HEK293 (cell line): ENCODE data around the gene PDP2.

Experiments used
- CTCF ChIP-seq: fragments of 450-650 bp; formaldehyde crosslinking; IDR thresholded peaks from 2 replicates; pipeline ENCODE4 v1.5.1; 2016; ENCODE audit warnings: missing biosample characterization, missing genetic modification characterization
- KLF10 ChIP-seq: fragments of 450-650 bp; IDR thresholded peaks from 2 replicates; pipeline ENCODE4 v1.5.1; 2018; ENCODE audit warnings: missing biosample characterization, mild to moderate bottlenecking, missing genetic modification characterization
- MYNN ChIP-seq: fragments of 450-650 bp; formaldehyde crosslinking; IDR thresholded peaks from 2 replicates; pipeline ENCODE4 v1.5.1; 2016; ENCODE audit warnings: missing biosample characterization, missing genetic modification characterization, borderline replicate concordance
- RBAK ChIP-seq: fragments of 450-650 bp; formaldehyde crosslinking; IDR thresholded peaks from 2 replicates; pipeline ENCODE4 v1.5.1; 2016; ENCODE audit warnings: missing biosample characterization, missing genetic modification characterization
- ZBTB1 ChIP-seq: fragments of 450-650 bp; formaldehyde crosslinking; IDR thresholded peaks from 2 replicates; pipeline ENCODE4 v1.5.1; 2016; ENCODE audit warnings: missing biosample characterization, missing genetic modification characterization
- TF ChIP-seq, protein P1 (sequence below): fragments of 450-650 bp; formaldehyde crosslinking; IDR thresholded peaks from 2 replicates; pipeline ENCODE4 v1.5.1; 2016; ENCODE audit warnings: missing biosample characterization, missing genetic modification characterization

GRCh38 chr16:66915041-66915440 is 34.7 kb downstream of the PDP2 start:
- TF ChIP-seq, protein P1, sequence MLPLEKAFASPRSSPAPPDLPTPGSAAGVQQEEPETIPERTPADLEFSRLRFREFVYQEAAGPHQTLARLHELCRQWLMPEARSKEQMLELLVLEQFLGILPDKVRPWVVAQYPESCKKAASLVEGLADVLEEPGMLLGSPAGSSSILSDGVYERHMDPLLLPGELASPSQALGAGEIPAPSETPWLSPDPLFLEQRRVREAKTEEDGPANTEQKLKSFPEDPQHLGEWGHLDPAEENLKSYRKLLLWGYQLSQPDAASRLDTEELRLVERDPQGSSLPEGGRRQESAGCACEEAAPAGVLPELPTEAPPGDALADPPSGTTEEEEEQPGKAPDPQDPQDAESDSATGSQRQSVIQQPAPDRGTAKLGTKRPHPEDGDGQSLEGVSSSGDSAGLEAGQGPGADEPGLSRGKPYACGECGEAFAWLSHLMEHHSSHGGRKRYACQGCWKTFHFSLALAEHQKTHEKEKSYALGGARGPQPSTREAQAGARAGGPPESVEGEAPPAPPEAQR, result no peak
- TF ChIP-seq ZBTB1 (tag by site-specific recombination) (no peak), MYNN (tag by site-specific recombination) (no peak), CTCF (tag by site-specific recombination) (no peak), RBAK (tag by site-specific recombination) (no peak), KLF10 (tag by site-specific recombination) (no peak)
